Stomach (tissue), 4 donors: Measurements from ENCODE around the gene NCK1.

Source experiments
- EP300 ChIP-seq: sonication (generic); formaldehyde crosslinking; IDR thresholded peaks from one replicate; pipeline ENCODE4 v1.6.1; 2017; ENCODE audit warnings: antibody characterized with exemption
- POLR2A ChIP-seq, 4 donors: fragments of 450-650 bp; IDR thresholded peaks; one replicate each; pipeline ENCODE4 v1.6.1; 2016; ENCODE audit warnings: antibody characterized with exemption in 4 of 4, control low read depth in 2 of 4, mild to moderate bottlenecking in 1 of 4, moderate library complexity in 1 of 4
- POLR2AphosphoS5 ChIP-seq, 3 donors: sonication (generic); formaldehyde crosslinking; IDR thresholded peaks; one replicate each; pipeline ENCODE4 v1.6.1; 2016; ENCODE audit warnings: antibody characterized with exemption in 3 of 3
- TF ChIP-seq, protein P1 (sequence below), 7 experiments: fragments of 450-650 bp in 4 of 7; fragments of 200-600 bp in 3 of 7; sonication (generic) in 3 of 7; IDR thresholded peaks; one replicate each; pipeline ENCODE4 v1.5.1; 2016 to 2019; ENCODE audit warnings: antibody characterized with exemption in 7 of 7, control low read depth in 2 of 7, mild to moderate bottlenecking in 1 of 7

DNA sequence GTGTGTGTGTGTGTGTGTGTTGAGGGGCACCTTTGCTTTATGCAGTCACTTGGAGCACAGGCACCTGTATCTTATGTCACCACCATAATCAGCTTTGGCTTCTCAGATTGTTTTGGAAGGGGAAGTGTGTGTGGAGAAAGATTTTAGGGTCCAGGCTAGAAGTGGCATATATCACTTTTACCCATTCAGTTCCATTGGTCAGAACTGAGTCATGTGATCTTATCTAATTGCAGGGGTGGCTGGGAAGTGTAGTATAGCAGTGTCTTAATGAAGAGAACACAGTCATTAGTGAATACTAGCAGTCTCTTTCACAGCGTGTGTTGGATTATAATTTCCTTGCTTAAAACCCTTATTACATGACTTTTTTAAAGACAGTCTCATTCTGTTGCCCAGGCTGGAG is 20.6 kb downstream of the NCK1 start:
- TF ChIP-seq, protein P1, sequence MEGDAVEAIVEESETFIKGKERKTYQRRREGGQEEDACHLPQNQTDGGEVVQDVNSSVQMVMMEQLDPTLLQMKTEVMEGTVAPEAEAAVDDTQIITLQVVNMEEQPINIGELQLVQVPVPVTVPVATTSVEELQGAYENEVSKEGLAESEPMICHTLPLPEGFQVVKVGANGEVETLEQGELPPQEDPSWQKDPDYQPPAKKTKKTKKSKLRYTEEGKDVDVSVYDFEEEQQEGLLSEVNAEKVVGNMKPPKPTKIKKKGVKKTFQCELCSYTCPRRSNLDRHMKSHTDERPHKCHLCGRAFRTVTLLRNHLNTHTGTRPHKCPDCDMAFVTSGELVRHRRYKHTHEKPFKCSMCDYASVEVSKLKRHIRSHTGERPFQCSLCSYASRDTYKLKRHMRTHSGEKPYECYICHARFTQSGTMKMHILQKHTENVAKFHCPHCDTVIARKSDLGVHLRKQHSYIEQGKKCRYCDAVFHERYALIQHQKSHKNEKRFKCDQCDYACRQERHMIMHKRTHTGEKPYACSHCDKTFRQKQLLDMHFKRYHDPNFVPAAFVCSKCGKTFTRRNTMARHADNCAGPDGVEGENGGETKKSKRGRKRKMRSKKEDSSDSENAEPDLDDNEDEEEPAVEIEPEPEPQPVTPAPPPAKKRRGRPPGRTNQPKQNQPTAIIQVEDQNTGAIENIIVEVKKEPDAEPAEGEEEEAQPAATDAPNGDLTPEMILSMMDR (IDR thresholded peaks at IDR 0.05), result no peak
- TF ChIP-seq POLR2AphosphoS5 (IDR thresholded peaks at IDR 0.05) (no peak), POLR2A (IDR thresholded peaks at IDR 0.05) (no peak), EP300 (no peak)
